GM12873 (cell line): ENCODE measurements around the gene DBF4B.

Experiments
- TF ChIP-seq, protein P1 (sequence below): IDR thresholded peaks from 2 replicates; pipeline ENCODE4 v1.5.1; 2012; ENCODE audit warnings: low read depth, mild to moderate bottlenecking, moderate library complexity, low read length, control low read depth; ENCODE audit not compliant: insufficient read depth; ENCODE audit errors: missing control alignments

Gene DBF4B

DNA sequence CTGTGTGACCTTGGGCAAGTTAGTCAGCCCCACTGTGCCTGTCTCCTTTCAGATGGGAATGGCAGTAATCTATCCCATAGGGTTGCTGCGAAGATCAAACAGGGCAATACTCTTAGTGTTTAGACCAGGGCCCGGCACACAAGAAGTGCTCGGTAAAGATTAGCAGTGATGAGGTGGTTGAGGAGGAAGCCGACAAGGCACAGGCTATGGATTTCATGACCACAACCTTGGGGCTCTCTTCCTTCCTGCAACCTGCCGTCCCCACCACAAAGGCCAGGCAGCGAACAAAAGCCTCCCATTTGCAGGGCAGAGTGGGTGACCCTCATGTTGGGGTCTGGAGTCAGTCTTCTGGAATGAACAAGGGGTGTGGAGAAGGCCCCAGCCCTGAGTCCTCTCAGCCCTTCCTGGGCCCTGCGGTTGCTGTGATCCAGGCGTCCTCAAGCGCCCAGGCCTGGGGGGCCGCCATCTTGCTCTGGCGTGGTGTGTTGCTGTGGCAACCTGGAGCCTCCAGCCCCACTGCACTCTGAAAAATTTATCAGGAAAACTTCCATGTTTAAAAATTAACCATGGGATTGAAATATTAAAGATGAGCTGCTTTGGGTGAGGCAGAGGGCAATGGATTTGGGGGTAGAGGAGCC lies 60.2 kb downstream of the DBF4B start:
- TF ChIP-seq, protein P1, sequence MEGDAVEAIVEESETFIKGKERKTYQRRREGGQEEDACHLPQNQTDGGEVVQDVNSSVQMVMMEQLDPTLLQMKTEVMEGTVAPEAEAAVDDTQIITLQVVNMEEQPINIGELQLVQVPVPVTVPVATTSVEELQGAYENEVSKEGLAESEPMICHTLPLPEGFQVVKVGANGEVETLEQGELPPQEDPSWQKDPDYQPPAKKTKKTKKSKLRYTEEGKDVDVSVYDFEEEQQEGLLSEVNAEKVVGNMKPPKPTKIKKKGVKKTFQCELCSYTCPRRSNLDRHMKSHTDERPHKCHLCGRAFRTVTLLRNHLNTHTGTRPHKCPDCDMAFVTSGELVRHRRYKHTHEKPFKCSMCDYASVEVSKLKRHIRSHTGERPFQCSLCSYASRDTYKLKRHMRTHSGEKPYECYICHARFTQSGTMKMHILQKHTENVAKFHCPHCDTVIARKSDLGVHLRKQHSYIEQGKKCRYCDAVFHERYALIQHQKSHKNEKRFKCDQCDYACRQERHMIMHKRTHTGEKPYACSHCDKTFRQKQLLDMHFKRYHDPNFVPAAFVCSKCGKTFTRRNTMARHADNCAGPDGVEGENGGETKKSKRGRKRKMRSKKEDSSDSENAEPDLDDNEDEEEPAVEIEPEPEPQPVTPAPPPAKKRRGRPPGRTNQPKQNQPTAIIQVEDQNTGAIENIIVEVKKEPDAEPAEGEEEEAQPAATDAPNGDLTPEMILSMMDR: no peak

DNA sequence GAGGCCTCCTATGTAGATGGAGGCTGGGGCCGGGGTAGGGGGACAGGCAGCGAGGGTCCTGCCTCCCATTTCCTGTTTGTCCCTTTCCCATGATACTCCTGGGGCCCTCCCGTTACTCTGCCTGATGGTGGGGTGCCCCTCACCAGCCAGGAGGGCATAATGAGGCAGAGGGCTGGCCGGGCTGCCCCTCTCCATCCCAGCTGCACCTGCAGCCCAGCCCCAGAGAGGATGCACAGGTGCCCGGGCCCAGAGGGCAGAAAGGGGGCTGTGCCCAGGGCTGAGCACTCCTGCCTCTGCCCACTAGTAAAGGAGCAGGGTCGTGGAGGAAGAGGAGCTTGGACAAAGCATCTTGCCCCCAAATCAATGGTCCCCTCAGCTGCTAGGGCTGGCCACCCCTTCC lies 60.8 kb downstream of the DBF4B start:
- TF ChIP-seq, protein P1: no peak

DNA sequence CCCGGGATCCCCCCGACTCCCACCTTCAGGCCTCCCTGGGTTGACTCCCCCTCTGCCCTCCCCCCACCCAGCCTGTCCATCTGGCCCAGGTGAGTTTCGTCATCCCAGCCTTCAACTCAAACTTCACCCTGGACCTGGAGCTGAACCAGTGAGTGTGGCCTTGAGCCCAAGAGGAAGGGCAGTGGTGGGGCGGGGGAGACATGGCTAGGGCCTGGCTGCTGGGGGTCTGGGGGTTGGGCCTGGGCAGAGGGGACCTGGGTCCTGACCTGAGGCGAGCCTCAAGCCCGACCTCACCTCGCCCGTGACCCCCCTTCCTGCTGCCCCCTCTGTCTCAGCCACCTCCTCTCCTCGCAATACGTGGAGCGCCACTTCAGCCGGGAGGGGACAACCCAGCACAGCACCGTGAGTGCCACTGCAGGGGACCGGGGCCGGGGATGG lies 61.2 kb downstream of the DBF4B start:
- TF ChIP-seq, protein P1: no peak

- TF ChIP-seq, protein P1: no peak
Observed at GRCh38 chr17:44770166-44770925, 61.9 kb downstream of the DBF4B start.

GRCh38 chr17:44772308-44773045 lies 64.0 kb downstream of the DBF4B start:
- TF ChIP-seq, protein P1: no peak

GRCh38 chr17:44773140-44773539 lies 64.7 kb downstream of the DBF4B start:
- TF ChIP-seq, protein P1: no peak
